PFSK-1 (cell line): ENCODE measurements around the gene RNPEP.

Experiments
- POLR2AphosphoS5 ChIP-seq: IDR thresholded peaks from 2 replicates; pipeline ENCODE4 v1.6.1; 2012; ENCODE audit warnings: low read depth, mild to moderate bottlenecking, control low read depth, low read length, moderate library complexity
- REST ChIP-seq, 2 experiments: IDR thresholded peaks; 2 replicates each; pipeline versions ENCODE4 v1.6.1 to v1.8.0; 2011 to 2012; ENCODE audit warnings: low read depth in 2 of 2, low read length in 2 of 2, control low read depth in 1 of 2, inconsistent platforms in 1 of 2, mild to moderate bottlenecking in 1 of 2, moderate library complexity in 1 of 2; ENCODE audit not compliant: insufficient read depth in 1 of 2
- SIN3A ChIP-seq: IDR thresholded peaks from 2 replicates; pipeline ENCODE4 v1.6.1; 2012; ENCODE audit warnings: mild to moderate bottlenecking, low read length, moderate library complexity, borderline replicate concordance; ENCODE audit not compliant: insufficient read depth

- peak; percentile 48; the same call in 1 of the 2 replicates for TF ChIP-seq POLR2AphosphoS5
- TF ChIP-seq REST (IDR thresholded peaks at IDR 0.05; ENCODE audit: insufficient read depth in 1 of 2, low read depth in 2 of 2, low read length in 2 of 2) = no peak
- peak; percentile 84; the same call in 1 of the 2 replicates for TF ChIP-seq SIN3A
Observed at GRCh38 chr1:201982623-201983379, at the start of gene RNPEP.
